DMS153 (cell line): ENCODE data around the gene CMBL.
"Not testable (repeated sequence)": the region's sequence is repeated elsewhere in the genome, so short reads cannot be mapped to it uniquely, and the experiment has no call there.

Experiments
- DNase-seq: peaks from one replicate; lab custom pipeline; 2025; lab: John Stamatoyannopoulos, UW

CMBL gene

DNA sequence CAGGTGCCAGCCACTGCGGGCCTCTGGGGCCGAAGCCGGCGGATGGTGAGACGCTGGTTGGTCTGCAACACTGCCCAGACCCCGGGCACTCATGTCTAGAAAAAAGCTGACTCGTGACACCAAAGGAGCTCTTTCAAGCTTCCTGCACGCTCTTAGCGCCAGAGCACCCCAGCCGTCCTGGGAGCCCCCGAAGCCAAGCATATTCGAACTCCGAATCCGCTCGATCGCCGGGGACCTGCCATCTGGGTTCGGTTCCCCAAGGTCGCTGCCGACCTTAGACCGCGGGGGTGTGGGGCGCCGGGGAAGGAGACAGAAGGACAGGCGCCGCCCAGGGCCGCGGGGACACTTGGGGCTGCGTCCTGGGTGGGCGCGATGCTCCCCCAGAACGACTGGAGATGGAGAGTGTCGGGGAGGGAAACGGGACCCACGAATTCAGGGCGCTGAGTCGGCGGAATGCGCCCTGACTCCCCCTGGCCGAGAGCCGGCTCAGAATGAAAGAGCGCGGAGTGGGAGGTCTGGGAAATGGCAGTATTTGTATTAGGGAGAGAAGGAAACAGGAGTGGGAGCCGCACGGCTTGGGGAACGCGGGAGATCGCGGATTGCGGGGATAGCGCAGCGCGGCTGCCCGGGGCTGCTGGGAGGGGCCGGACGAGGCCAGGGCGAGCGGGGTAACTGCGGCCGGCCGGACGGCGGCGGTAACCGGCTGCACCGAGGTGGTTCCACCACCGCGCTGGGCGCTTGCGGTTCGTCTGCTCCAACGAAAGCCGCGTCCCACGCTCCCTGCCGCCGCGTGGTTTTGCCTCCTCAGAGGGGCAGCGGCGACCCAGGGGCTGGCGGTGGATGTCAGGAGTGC, 25.7 kb upstream of the CMBL start:
- no peak for DNase-seq

DNA sequence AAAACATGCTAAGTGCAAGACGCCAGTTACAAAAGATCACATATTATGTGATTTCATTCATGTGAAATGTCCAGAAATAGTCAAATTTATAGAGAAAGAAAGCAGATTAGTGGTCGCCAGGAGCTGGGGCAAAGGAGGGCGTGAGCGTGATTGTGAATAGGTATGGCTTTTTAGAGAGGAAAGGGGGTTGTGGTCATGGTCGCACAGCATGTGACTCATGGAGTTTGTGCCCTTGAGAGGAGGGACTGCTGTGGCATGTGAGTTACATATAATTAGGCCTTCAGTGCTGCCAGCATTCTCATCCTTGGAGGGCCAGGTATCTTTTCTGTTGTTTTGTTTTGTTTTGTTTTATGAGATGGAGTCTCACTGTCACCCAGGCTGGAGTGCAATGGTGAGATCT, 24.6 kb upstream of the CMBL start:
- DNase-seq, result no peak

- DNase-seq, result peak; percentile 97
These were observed 23.7 kb upstream of the CMBL start for GRCh38 chr5:10331341-10331796.

- DNase-seq, result no peak
These were observed 23.0 kb upstream of the CMBL start for GRCh38 chr5:10330511-10331230.

DNA sequence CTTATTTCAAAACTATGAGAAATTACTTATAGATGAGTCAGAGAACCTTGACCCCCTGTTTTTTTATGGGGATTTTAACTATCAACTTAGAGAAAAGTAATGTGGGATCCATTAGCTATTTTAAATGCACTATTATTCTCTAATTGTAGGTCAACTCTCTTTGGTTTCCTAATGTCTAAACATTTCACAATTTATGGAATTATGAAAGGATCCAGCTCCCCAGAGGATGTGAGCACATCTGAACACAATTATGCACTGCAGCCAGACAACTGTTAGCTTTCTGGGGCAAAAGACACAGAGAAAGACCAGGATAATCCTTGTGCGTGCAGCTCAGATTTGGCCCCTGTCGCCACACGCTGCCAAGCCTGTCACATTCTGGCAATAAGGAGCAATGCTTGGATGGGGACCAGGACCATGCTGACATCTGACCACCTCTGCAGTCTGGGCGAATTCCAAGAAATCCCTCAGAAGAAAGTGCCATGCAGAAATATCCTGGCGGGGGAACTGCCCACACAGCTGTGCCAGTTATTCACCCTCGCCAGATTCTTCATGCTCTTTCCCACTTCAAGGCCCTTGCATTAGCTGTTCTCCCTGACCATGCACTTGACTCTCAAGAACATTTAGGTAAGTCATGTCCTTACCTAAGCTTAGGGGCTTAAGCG, 22.2 kb upstream of the CMBL start:
- DNase-seq, result no peak

DNA sequence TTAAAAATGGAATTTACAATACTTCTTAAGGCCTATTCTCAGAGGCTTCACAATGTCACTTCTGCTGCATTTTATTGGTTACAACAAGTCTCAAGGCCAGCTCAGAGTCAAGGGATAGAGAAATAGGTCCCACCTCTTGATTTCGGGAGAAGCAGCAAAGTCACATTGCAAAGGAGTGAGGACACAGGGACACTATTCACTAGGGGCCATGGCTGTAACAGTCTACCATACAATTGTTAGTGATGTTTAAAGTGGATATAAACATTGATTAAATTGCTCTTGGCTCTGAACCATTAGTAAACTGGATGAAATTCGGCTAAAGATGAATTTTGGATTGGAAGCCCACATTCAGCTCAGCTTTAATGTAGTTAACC, 21.7 kb upstream of the CMBL start:
- DNase-seq, result no peak

DNA sequence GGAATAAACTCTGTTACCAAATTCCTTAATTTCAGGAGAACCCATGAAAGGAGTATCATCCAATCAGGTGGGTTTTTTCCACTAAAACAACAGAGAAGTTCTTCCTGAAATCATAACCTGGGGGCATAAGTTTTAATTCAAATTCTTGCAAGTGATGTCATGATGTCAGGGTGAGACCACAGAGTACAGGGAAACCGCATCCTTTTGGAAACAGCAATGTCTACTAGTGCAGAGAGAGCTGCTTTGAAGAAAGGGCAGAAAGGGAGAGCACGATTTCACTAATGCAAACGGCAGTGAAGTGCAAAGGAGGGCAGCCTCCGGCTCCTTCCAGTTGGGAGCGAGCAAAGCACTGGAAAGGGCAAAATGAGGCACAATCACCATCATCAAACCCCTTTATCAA, 20.6 kb upstream of the CMBL start:
- no peak for DNase-seq

GRCh38 chr5:10324518-10325370, 17.0 kb upstream of the CMBL start:
- peak; percentile 29 for DNase-seq

GRCh38 chr5:10323588-10324488, 16.1 kb upstream of the CMBL start:
- DNase-seq, result no peak

DNA sequence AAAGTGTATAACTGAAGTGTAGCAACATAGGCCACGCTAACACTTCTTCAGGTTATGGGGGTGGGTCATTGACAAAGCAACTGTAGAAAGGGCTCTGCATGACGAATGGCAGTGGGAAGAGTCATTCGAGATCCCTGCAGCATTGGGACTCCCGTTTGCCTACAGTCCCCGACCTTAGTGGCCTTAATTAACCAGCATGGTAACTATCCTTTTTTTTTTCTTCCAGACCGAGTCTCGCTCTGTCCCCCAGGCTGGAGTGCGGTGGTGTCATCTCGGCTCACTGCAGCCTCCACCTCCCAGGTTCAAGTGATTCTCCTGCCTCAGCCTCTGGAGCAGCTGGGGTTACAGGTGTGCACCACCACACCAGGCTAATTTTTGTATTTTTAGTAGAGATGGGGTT, 14.2 kb upstream of the CMBL start:
- no peak for DNase-seq

GRCh38 chr5:10320793-10321192, 13.1 kb upstream of the CMBL start:
- DNase-seq, result no peak

DNA sequence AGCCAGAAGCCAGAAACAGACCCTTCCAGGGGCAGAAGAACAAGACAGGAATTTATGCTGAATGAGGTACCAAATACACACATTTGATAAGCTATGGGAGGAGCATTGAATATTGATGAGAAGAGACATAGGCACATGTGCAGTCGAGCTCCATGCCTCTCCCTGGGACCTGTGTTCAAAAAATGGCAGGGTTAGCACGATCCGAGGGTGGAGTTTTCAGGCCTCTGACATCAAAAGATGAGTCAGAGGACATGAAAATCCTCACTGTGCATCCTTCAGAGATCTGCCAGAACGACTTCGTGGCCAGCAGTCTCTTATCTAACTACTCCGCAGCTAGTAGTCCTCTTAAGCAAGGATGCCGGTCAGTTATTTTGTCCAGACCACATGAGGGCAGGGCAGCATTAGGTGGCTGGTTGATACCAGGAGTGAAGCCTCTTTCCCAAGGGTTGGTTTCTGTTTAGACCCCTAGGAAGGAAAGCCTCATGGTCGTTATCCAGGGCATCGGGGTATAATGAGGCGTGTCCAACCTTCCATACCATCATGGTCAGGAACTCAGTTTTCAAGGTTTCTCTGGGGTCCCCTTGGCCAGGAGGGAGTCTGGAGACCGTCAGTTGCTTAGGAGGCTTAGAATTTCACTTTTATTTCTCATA, 11.6 kb upstream of the CMBL start:
- no peak for DNase-seq

- no peak for DNase-seq
These were observed 10.4 kb upstream of the CMBL start for GRCh38 chr5:10317825-10318682.

- DNase-seq, result no peak
These were observed 8.3 kb upstream of the CMBL start for GRCh38 chr5:10315824-10316509.

- no peak for DNase-seq
These were observed 7.5 kb upstream of the CMBL start for GRCh38 chr5:10315201-10315600.

DNA sequence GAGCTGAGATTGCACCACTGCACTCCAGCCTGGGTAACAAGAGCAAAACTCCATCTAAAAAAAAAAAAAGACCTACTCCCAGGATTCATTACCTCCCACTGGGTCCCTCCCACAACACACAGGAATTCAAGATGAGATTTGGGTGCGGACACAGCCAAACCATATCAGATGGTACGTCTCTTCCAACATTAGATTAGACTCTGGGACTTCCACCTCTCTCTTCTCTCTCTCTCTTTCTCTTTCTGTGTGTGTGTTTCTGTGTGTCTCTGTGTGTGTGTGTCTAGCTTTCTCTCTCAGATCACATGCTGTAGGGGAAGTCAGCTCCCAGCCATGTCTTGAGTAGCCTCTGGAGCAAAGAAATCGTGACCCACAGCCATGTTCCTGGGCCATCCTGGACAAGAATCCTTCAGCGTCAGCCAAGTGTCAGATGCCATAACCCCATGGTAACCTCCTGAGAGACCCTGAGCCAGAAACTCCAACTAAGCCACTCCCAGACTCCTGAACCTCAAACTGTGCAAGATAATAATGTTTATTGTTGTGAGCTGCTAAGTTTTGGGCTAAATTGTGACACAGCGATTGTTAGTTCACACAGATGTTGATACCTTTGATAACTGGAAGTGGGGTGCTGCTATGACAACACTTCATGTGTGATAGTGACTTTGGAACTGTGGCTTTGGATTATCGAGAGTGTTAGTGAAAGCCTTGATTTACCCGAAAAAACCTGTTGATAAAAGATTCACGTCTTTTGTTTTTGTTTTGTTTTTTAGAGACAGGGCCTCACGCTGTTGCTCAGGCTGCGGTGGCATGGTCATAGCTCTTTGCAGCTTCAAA, 4.1 kb upstream of the CMBL start:
- no peak for DNase-seq

DNA sequence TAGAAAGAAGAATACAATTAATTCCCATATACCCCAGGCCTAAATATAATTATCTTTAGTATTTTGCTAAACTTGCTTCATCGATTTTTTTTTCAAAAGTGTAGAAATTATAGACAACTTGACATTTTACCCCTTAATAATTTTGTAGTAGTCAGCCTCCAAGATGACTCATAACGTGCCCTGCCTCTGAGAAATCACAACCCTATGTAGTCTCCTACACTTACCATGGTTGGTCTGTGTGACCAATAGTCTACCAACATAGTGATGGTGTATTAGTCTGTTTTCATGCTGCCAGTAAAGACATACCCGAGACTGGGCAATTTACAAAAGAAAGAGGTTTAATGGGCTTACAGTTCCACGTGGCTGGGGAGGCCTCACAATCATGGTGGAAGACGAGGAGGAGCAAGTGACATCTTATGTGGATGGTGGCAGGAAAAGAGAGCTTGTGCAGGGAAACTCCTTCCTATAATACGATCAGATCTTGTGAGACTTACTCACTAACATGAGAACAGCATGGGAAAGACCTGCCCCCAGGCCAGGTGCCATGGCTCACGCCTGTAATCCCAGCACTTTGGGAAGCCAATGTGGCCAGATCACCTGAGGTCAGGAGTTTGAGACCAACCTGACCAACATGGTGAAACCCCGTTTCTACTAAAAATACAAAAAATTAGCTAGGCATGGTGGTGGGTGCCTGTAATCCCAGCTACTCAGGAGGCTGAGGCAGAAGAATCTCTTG, 3.3 kb upstream of the CMBL start:
- DNase-seq, result not testable (repeated sequence)
